Iris pigment epithelial cell (primary cell): ENCODE results near the gene BMP8B.

Experiments used
- DNase-seq: peaks from one replicate; pipeline ENCODE4 v3.0.0-alpha.2; 2011; ENCODE audit warnings: low read depth

Gene BMP8B

GRCh38 chr1:39758556-39759435 is 29.9 kb downstream of the BMP8B start:
- no peak for DNase-seq

GRCh38 chr1:39757501-39757900 is 31.2 kb downstream of the BMP8B start:
- DNase-seq = no peak

- DNase-seq = no peak
Measured at GRCh38 chr1:39755965-39756659, 32.6 kb downstream of the BMP8B start.

GRCh38 chr1:39754906-39755504 is 33.7 kb downstream of the BMP8B start:
- DNase-seq = peak; percentile 55

- peak; percentile 80 for DNase-seq
Measured at GRCh38 chr1:39754026-39754570, 34.6 kb downstream of the BMP8B start.

- no peak for DNase-seq
Measured at GRCh38 chr1:39753132-39754025, 35.3 kb downstream of the BMP8B start.

- DNase-seq = no peak
Measured at GRCh38 chr1:39752703-39753102, 36.0 kb downstream of the BMP8B start.

GRCh38 chr1:39751595-39751994 is 37.1 kb downstream of the BMP8B start:
- DNase-seq = no peak

GRCh38 chr1:39745016-39745670 is 43.5 kb downstream of the BMP8B start:
- no peak for DNase-seq

- DNase-seq = peak; percentile 90
Measured at GRCh38 chr1:39738622-39739366, 49.9 kb downstream of the BMP8B start, which contains the start of gene PPIE. Gene PPIE, plus strand, starts transcription at chr1:39738882. Its CDS starts 19 bp downstream, at chr1:39738901.

- peak; percentile 89 for DNase-seq
Measured at GRCh38 chr1:39737546-39738169, 51.0 kb downstream of the BMP8B start.

GRCh38 chr1:39735731-39736130 is 52.9 kb downstream of the BMP8B start:
- DNase-seq = no peak

GRCh38 chr1:39733161-39733560 is 55.5 kb downstream of the BMP8B start:
- DNase-seq = no peak

GRCh38 chr1:39732730-39733129 is 55.9 kb downstream of the BMP8B start:
- peak; percentile 44 for DNase-seq

- DNase-seq = no peak
Measured at GRCh38 chr1:39729842-39730241, 58.8 kb downstream of the BMP8B start.

- DNase-seq = no peak
Measured at GRCh38 chr1:39729030-39729429, 59.6 kb downstream of the BMP8B start.

GRCh38 chr1:39727932-39728317 is 60.7 kb downstream of the BMP8B start:
- no peak for DNase-seq

GRCh38 chr1:39727221-39727931 is 61.3 kb downstream of the BMP8B start:
- no peak for DNase-seq

GRCh38 chr1:39726600-39726999 is 62.1 kb downstream of the BMP8B start:
- DNase-seq = no peak
